ENCODE results near the gene TATDN2.

GRCh38 chr3:10255835-10256234 lies 7.6 kb downstream of the TATDN2 start:
- TF ChIP-seq POLR2AphosphoS5 (IDR thresholded peaks at IDR 0.05; ENCODE audit: borderline replicate concordance, low read depth, low read length): no peak
- no peak for TF ChIP-seq EZH2 (IDR thresholded peaks at IDR 0.05)
